Glutamatergic neuron (in vitro differentiated cells): ENCODE results near the gene FAM124B. TPM values are rescaled to one million over a fixed set of nuclear protein-coding genes. Genes with fewer than 3 reads are reported as not detected.

Experiments
- DNase-seq: peaks from one replicate; pipeline ENCODE4 v3.0.0; 2022
- H3K27ac Mint-ChIP-seq: one replicate; pipeline ENCODE4 v1.8.0; 2020; ENCODE audit warnings: mild to moderate bottlenecking, mixed read lengths, inconsistent platforms; ENCODE audit not compliant: unreplicated experiment
- H3K27me3 Mint-ChIP-seq: one replicate; pipeline ENCODE4 v1.8.0; 2020; ENCODE audit warnings: mild to moderate bottlenecking, moderate library complexity, mixed read lengths, inconsistent platforms; ENCODE audit not compliant: unreplicated experiment
- H3K36me3 Mint-ChIP-seq: one replicate; pipeline ENCODE4 v1.8.0; 2020; ENCODE audit warnings: mild to moderate bottlenecking, mixed read lengths, inconsistent platforms; ENCODE audit not compliant: unreplicated experiment
- H3K4me1 Mint-ChIP-seq: one replicate; pipeline ENCODE4 v1.8.0; 2020; ENCODE audit warnings: mild to moderate bottlenecking, low read depth, mixed read lengths, inconsistent platforms; ENCODE audit not compliant: unreplicated experiment
- H3K4me3 Mint-ChIP-seq: one replicate; pipeline ENCODE4 v1.8.0; 2020; ENCODE audit warnings: mild to moderate bottlenecking, mixed read lengths, inconsistent platforms; ENCODE audit not compliant: unreplicated experiment
- H3K9me3 Mint-ChIP-seq: one replicate; pipeline ENCODE4 v1.8.0; 2020; ENCODE audit warnings: mild to moderate bottlenecking, moderate library complexity, mixed read lengths, inconsistent platforms; ENCODE audit not compliant: unreplicated experiment
- total RNA-seq: library from RNA; stranded (reverse); fragmentation: NEBNext Ultra II Directional; extraction: Animal tissue kit (Norgen Biotek cat#: 25700); gene quantifications from one replicate; pipeline ENCODE4 v1.2.1, GENCODE V29; 2021; ENCODE audit not compliant: unreplicated experiment
- TF ChIP-seq, protein P1 (sequence below): fragments of 200-600 bp; sonication (generic); IDR thresholded peaks from one replicate; pipeline ENCODE4 v1.5.0; 2021; ENCODE audit not compliant: partially characterized antibody, unreplicated experiment

The FAM124B gene
- total RNA-seq, 1 donor from 2014 or later, result 1.3 TPM

DNA sequence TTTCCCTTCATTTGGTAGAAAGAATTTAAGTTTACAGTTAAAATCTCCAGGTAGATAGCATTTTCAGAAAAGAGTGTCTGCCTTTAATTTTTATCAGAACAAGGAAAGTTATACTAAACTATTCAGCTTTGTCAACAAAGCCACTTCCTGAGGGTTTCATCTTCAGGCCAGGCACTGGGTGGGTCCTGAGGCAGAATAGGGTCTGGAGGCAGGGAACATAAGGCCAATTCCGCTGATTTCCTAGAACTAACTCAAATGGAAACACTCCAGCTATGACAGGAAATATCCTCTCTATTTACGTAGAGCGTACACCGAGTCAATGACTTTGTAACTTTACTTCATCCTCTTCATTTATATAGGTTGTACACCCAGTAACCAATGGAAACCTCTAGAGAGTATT lies 32.7 kb upstream of the FAM124B start:
- DNase-seq, result no peak
- Mint-ChIP-seq H3K4me1 (peaks cover 6% of the 10 kb centered on the region), H3K27ac (no peak overlapping the region), H3K27me3 (peaks cover 6% of the 10 kb centered on the region), H3K4me3 (no peak overlapping the region), H3K36me3 (no peaks in the 10 kb centered on the region), H3K9me3 (peaks cover 8% of the 10 kb centered on the region)
- TF ChIP-seq, protein P1, sequence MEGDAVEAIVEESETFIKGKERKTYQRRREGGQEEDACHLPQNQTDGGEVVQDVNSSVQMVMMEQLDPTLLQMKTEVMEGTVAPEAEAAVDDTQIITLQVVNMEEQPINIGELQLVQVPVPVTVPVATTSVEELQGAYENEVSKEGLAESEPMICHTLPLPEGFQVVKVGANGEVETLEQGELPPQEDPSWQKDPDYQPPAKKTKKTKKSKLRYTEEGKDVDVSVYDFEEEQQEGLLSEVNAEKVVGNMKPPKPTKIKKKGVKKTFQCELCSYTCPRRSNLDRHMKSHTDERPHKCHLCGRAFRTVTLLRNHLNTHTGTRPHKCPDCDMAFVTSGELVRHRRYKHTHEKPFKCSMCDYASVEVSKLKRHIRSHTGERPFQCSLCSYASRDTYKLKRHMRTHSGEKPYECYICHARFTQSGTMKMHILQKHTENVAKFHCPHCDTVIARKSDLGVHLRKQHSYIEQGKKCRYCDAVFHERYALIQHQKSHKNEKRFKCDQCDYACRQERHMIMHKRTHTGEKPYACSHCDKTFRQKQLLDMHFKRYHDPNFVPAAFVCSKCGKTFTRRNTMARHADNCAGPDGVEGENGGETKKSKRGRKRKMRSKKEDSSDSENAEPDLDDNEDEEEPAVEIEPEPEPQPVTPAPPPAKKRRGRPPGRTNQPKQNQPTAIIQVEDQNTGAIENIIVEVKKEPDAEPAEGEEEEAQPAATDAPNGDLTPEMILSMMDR, result no peak

DNA sequence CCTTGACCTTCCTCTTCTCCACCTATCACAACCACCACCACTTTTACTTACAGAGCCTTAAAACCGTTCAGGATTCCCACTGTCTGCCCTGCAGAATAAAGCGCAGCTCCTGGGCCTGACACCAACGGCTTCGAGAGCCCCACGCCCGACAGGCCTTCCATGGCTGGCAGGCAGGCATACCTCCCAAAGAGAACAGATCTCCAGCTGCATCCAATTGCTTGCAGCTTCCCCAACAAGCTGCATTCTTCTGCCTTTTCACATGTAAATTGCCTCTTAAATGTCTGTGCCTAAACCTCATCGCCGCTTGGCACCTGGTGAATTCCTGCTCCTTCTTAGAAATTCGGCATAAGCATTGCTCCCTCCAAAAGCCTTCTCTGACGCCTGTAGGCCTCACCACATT lies 31.5 kb upstream of the FAM124B start:
- TF ChIP-seq, protein P1, result no peak
- no peak for DNase-seq
- Mint-ChIP-seq H3K27me3 (peaks cover 5% of the 10 kb centered on the region), H3K36me3 (no peaks in the 10 kb centered on the region), H3K4me3 (no peak overlapping the region), H3K9me3 (peaks cover 9% of the 10 kb centered on the region), H3K4me1 (peaks cover 6% of the 10 kb centered on the region), H3K27ac (no peak overlapping the region)

DNA sequence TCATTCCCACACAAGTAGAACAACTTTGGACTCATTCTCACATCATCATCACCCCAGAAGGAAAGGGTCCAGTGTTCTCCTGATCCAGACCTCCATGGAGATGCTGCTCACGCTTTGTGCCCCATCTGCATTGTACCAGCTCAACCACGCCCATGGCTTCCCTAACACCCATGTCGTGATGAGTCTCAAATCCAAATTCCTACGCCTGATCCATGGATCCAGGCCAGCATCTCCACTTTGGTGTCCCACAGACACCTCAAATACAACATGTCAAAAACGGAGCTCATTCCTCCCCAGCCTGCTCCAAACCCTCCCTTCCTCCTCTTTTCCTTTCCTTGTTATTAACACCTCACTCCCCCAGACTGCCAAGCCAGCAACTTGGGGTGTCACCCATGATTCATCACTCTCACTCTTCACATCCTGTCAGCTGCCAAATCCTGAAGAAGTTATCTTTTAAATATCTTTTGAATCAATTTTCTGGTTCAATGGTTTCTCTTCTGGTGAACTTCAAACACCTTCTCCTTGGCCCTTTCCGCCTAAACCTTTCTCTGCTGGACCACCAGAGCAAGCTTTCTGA lies 30.2 kb upstream of the FAM124B start:
- H3K36me3 Mint-ChIP-seq, result no peaks in the 10 kb centered on the region
- H3K9me3 Mint-ChIP-seq, result peaks cover 9% of the 10 kb centered on the region
- H3K27ac Mint-ChIP-seq, result no peak overlapping the region
- DNase-seq, result no peak
- H3K27me3 Mint-ChIP-seq, result peaks cover 5% of the 10 kb centered on the region
- TF ChIP-seq, protein P1, result no peak
- peaks cover 10% of the 10 kb centered on the region for H3K4me1 Mint-ChIP-seq
- H3K4me3 Mint-ChIP-seq, result no peak overlapping the region

DNA sequence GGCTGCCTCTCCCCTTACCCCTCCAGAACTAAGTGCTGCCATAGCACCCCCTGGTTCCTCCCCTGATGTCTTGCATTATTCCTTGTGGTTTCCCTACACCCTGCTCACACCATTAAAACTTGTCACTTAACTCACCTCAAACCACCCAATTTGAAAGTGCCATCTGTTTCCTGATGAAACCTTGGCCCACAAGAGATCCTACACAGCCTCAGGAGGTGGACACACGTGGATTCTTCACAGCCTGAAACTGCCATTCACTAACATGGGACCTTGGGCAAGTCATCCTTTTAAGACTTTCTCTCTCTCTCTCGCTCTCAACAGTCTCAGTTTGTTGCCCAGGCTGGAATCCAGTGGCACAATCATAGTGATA lies 27.5 kb upstream of the FAM124B start:
- Mint-ChIP-seq H3K4me3 (no peak overlapping the region), H3K27me3 (peaks cover 5% of the 10 kb centered on the region), H3K4me1 (peaks cover 10% of the 10 kb centered on the region), H3K27ac (no peak overlapping the region), H3K36me3 (peaks cover 4% of the 10 kb centered on the region), H3K9me3 (peaks cover 9% of the 10 kb centered on the region)
- no peak for DNase-seq
- TF ChIP-seq, protein P1, result no peak

DNA sequence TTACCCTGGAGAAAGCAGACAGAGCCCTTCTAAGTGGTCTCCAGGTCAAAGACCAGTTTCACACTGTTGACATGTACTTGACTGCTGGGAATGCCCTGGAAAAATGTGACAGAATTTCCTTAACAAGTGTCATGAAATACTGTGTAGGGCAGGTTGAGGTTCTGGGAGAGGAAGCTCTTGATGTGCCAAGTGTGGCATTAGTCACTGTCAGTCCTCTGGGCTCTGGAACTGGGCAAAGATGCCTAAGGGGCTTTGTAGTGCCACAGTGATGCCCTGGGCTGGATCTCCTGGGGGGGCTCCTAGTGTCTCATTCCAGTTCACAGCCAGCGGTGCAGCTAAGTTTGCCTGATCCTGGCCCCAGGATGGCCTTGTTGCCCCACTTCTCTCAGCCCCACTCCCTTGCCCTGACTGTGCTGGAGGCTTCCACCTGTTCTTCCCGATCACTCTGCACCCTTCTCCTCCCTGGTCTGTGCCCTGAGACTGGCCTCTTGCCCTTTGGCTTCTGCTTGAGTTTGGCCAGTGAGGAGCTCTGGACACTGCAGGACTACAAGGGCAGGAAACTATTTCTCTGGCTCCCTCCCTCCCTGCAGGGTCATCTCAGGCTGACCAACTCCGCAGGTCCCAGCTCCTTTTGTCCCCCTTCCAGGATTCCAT lies 27.0 kb upstream of the FAM124B start:
- no peak overlapping the region for H3K4me3 Mint-ChIP-seq
- TF ChIP-seq, protein P1, result no peak
- peaks cover 4% of the 10 kb centered on the region for H3K36me3 Mint-ChIP-seq
- H3K27me3 Mint-ChIP-seq, result peaks cover 5% of the 10 kb centered on the region
- peaks cover 10% of the 10 kb centered on the region for H3K4me1 Mint-ChIP-seq
- H3K9me3 Mint-ChIP-seq, result peaks cover 9% of the 10 kb centered on the region
- no peak overlapping the region for H3K27ac Mint-ChIP-seq
- DNase-seq, result no peak
